Gastroesophageal sphincter (tissue), 3 donors: ENCODE measurements around the gene MRPL19.

Experiments used
- EP300 ChIP-seq: sonication (generic); formaldehyde crosslinking; IDR thresholded peaks from one replicate; pipeline ENCODE4 v1.6.1; 2017; ENCODE audit warnings: antibody characterized with exemption, mild to moderate bottlenecking
- POLR2A ChIP-seq, 2 donors: fragments of 450-650 bp; IDR thresholded peaks; one replicate each; pipeline ENCODE4 v1.6.1; 2017; ENCODE audit warnings: antibody characterized with exemption in 2 of 2, mild to moderate bottlenecking in 2 of 2, moderate library complexity in 1 of 2
- TF ChIP-seq, protein P1 (sequence below), 4 experiments: fragments of 200-600 bp in 2 of 4; fragments of 450-650 bp in 2 of 4; sonication (generic) in 1 of 4; IDR thresholded peaks; one replicate each; pipeline ENCODE4 v1.5.1; 2017 to 2019; ENCODE audit warnings: antibody characterized with exemption in 4 of 4, mild to moderate bottlenecking in 2 of 4, moderate library complexity in 2 of 4

DNA sequence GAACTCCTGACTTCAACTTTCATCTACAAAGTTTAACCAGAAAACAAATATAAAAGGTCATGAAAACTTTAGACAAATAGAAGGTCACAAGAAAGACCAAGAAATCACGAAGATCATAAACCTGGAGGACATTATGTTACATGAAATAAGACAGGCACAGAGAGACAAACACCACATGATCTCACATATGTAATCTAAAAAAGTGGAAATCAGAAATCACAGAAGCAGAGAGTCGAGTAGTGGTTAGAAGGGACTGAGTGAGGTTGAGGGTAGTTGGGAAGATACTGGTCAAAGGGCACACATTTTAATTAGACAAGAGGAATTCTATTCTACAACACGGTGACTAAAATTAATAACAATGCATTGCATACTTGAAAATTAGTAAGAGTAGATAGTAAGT is 62.7 kb downstream of the MRPL19 start:
- TF ChIP-seq, protein P1, sequence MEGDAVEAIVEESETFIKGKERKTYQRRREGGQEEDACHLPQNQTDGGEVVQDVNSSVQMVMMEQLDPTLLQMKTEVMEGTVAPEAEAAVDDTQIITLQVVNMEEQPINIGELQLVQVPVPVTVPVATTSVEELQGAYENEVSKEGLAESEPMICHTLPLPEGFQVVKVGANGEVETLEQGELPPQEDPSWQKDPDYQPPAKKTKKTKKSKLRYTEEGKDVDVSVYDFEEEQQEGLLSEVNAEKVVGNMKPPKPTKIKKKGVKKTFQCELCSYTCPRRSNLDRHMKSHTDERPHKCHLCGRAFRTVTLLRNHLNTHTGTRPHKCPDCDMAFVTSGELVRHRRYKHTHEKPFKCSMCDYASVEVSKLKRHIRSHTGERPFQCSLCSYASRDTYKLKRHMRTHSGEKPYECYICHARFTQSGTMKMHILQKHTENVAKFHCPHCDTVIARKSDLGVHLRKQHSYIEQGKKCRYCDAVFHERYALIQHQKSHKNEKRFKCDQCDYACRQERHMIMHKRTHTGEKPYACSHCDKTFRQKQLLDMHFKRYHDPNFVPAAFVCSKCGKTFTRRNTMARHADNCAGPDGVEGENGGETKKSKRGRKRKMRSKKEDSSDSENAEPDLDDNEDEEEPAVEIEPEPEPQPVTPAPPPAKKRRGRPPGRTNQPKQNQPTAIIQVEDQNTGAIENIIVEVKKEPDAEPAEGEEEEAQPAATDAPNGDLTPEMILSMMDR (IDR thresholded peaks at IDR 0.05): no peak
- TF ChIP-seq EP300: no peak
- TF ChIP-seq POLR2A (IDR thresholded peaks at IDR 0.05): no peak
